ENCODE results near the gene EPS8. TPM values are rescaled to one million over a fixed set of nuclear protein-coding genes. Genes with fewer than 3 reads are reported as not detected.

The EPS8 gene
- total RNA-seq, 1 experiment from 2014 or later: 85.3 TPM

DNA sequence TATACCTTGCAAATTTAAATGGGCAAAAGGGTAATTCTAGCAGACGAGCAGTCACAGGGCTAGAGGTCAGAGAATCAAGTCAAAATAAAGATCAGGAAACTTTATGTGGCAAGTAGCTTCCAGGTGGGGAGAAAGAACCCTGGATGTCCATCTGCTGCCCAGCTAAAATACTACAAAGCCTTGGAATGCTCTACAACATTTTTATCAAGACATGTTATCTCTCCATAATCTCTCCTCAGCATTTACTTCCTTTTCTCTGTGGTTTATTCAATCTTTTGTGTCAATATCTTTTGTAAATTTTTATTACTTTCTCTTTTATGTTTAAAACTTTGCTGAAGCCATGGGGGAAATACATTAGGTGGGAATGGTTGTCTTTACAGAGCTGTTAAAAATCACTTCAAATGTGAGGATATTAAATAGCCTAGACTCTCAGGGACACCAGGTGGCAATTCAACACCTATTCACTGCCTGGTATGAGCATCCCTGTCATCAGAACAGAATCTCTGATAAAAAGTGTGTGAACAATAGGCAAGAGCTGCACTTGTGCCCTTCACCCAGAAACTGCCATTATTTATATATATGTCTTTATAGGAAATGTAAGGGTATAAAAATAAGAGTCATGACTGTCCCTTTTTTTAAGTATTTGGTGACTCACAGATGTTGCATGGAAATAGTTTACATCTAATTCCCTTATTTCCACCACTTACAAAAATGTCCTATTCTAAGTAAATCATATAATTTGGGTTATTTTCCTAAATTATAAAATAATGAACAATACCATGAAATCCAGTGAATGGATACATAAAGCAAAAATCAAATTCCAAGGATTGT is 152.9 kb downstream of the EPS8 start:
- ChIA-PET POLR2A (no interaction called here), CTCF (interaction anchor here (1.5 to 2.2 kb wide), 2 partner anchors 45 to 220 kb away, joined by 3 to 6 read pairs; no protein-coding TSS in a partner anchor)
- TF ChIP-seq, protein P1, sequence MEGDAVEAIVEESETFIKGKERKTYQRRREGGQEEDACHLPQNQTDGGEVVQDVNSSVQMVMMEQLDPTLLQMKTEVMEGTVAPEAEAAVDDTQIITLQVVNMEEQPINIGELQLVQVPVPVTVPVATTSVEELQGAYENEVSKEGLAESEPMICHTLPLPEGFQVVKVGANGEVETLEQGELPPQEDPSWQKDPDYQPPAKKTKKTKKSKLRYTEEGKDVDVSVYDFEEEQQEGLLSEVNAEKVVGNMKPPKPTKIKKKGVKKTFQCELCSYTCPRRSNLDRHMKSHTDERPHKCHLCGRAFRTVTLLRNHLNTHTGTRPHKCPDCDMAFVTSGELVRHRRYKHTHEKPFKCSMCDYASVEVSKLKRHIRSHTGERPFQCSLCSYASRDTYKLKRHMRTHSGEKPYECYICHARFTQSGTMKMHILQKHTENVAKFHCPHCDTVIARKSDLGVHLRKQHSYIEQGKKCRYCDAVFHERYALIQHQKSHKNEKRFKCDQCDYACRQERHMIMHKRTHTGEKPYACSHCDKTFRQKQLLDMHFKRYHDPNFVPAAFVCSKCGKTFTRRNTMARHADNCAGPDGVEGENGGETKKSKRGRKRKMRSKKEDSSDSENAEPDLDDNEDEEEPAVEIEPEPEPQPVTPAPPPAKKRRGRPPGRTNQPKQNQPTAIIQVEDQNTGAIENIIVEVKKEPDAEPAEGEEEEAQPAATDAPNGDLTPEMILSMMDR (IDR thresholded peaks at IDR 0.05; ENCODE audit: unreplicated experiment): no peak
- Mint-ChIP-seq H3K4me1 (ENCODE audit: insufficient read depth, unreplicated experiment) (peaks cover 28% of the 10 kb centered on the region), H3K27me3 (ENCODE audit: insufficient read depth, unreplicated experiment) (no peaks in the 10 kb centered on the region), H3K9me3 (ENCODE audit: unreplicated experiment) (no peaks in the 10 kb centered on the region), H3K36me3 (ENCODE audit: insufficient read depth, unreplicated experiment) (peaks cover 36% of the 10 kb centered on the region), H3K27ac (ENCODE audit: low read depth, unreplicated experiment) (peak overlapping the region; percentile 42), H3K4me3 (ENCODE audit: unreplicated experiment) (no peak overlapping the region)
- no peak for DNase-seq (ENCODE audit: unreplicated experiment)
- BruUV-seq (replicated peaks): no TSS peak
- intact Hi-C loops (cut with micrococcal nuclease): no loop called here

DNA sequence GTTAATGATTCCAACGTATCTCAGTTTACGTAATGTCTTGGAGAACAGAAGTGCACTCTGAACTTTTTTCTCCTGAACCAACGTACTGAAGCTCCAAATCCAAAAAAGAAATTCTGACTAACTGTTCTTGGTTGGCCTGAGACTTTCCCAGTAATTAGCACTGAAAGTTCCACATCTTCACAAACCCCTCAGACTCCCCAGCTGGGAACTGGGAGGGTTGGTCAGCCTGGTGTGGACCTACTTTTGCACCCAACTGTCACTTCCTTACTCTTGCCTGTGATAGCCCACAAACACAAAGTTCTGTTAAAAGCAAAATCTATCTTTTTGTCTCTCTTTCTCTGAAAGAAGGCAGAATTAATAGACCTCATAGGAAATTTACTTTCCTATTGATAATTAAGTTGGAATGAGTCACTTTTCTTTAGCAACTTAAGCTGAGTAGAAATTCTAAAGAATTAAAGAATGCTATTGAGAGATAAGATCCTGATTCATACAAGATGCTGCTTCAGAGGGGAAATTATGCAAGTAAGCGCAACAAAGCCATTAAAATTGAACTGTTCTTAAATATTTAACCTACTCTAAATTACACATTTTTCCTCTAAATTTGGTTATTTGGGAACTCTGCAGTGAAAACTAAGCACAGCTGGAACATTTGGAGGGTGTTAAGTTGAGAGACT is 155.0 kb downstream of the EPS8 start:
- Mint-ChIP-seq H3K4me1 (ENCODE audit: insufficient read depth, unreplicated experiment) (peaks cover 44% of the 10 kb centered on the region), H3K36me3 (ENCODE audit: insufficient read depth, unreplicated experiment) (peaks cover 22% of the 10 kb centered on the region), H3K27me3 (ENCODE audit: insufficient read depth, unreplicated experiment) (no peaks in the 10 kb centered on the region), H3K4me3 (ENCODE audit: unreplicated experiment) (no peak overlapping the region), H3K27ac (ENCODE audit: low read depth, unreplicated experiment) (peak overlapping the region; percentile 80), H3K9me3 (ENCODE audit: unreplicated experiment) (no peaks in the 10 kb centered on the region)
- TF ChIP-seq, protein P1 (IDR thresholded peaks at IDR 0.05; ENCODE audit: unreplicated experiment): no peak
- no peak for DNase-seq (ENCODE audit: unreplicated experiment)
- CTCF ChIA-PET: interaction anchor here (0.6 to 2.2 kb wide), 4 partner anchors 19 to 383 kb away, joined by 3 to 6 read pairs (median 4); no protein-coding TSS in a partner anchor
- POLR2A ChIA-PET: interaction anchor here (0.7 to 1.1 kb wide), 2 partner anchors 11 kb away, joined by 4 to 5 read pairs; no protein-coding TSS in a partner anchor
- no TSS peak for BruUV-seq (replicated peaks)
- intact Hi-C loops (cut with micrococcal nuclease): no loop called here

DNA sequence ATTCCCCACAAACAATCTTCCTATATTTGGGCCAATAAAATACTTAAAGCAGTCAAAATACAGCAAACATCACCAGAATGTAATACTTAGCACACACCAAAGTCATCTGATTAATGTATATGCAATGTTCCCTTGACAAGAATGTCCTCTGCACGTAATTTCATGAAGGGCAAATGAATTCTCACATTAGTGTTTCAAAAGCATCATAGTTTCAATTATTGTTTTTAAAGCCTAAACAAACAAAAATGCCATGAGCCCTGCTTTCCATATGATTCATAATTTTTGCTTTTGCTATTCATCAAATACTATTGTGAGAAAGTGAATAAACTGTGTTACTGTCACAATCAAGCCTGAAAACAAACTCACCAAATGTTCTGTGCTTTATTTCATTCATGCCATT is 156.0 kb downstream of the EPS8 start:
- TF ChIP-seq, protein P1 (IDR thresholded peaks at IDR 0.05; ENCODE audit: unreplicated experiment): no peak
- intact Hi-C loops (cut with micrococcal nuclease): no loop called here
- ChIA-PET POLR2A (interaction anchor here (1.1 kb wide), 1 partner anchor 11 kb away, joined by 5 read pairs; no protein-coding TSS in a partner anchor), CTCF (no interaction called here)
- BruUV-seq (replicated peaks): no TSS peak
- no peaks in the 10 kb centered on the region for H3K27me3 Mint-ChIP-seq (ENCODE audit: insufficient read depth, unreplicated experiment)
- H3K4me3 Mint-ChIP-seq (ENCODE audit: unreplicated experiment): no peak overlapping the region
- peaks cover 51% of the 10 kb centered on the region for H3K4me1 Mint-ChIP-seq (ENCODE audit: insufficient read depth, unreplicated experiment)
- peak overlapping the region; percentile 80 for H3K27ac Mint-ChIP-seq (ENCODE audit: low read depth, unreplicated experiment)
- no peaks in the 10 kb centered on the region for H3K9me3 Mint-ChIP-seq (ENCODE audit: unreplicated experiment)
- H3K36me3 Mint-ChIP-seq (ENCODE audit: insufficient read depth, unreplicated experiment): peaks cover 22% of the 10 kb centered on the region
- peak; percentile 50 for DNase-seq (ENCODE audit: unreplicated experiment)

DNA sequence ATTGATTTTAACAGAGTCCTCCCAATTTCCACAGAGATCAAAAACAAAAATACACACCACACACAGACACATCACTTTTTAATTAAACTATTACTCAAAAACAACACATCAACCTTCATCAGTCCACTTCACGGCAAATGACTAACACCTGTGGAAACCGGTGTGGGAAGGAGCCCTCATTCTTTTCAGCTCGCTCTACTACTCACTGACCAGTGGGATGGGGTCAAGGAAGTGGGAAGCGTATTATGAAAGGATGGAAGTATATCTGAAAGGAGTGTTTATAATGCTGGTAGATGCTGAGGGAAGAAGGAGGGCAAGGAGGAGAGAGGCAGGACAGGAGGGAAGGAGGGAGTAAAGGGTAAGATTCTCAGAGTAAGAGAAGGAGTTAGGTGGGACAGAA is 156.5 kb downstream of the EPS8 start:
- ChIA-PET POLR2A (no interaction called here), CTCF (no interaction called here)
- Mint-ChIP-seq H3K27me3 (ENCODE audit: insufficient read depth, unreplicated experiment) (no peaks in the 10 kb centered on the region), H3K4me3 (ENCODE audit: unreplicated experiment) (no peak overlapping the region), H3K36me3 (ENCODE audit: insufficient read depth, unreplicated experiment) (peaks cover 22% of the 10 kb centered on the region), H3K4me1 (ENCODE audit: insufficient read depth, unreplicated experiment) (peaks cover 52% of the 10 kb centered on the region), H3K27ac (ENCODE audit: low read depth, unreplicated experiment) (peak overlapping the region; percentile 76), H3K9me3 (ENCODE audit: unreplicated experiment) (no peaks in the 10 kb centered on the region)
- intact Hi-C loops (cut with micrococcal nuclease): no loop called here
- BruUV-seq (replicated peaks): no TSS peak
- TF ChIP-seq, protein P1 (IDR thresholded peaks at IDR 0.05; ENCODE audit: unreplicated experiment): no peak
- DNase-seq (ENCODE audit: unreplicated experiment): no peak

Data from MCF 10A (cell line).